GM12878 (cell line): ENCODE data around the gene TRERF1. TPM values are rescaled to one million over a fixed set of nuclear protein-coding genes. Genes with fewer than 3 reads are reported as not detected.

Experiments
- ATAC-seq: fragments of 200-7000 bp; cut with Tn5 transposase; 3 replicates; pipeline ENCODE4 v1.9.1; 2020; ENCODE audit warnings: mild to moderate bottlenecking, moderate library complexity
- BruUV-seq: library from RNA; stranded (reverse); fragments of 400-500 nt; replicated peaks from 2 replicates; lab custom pipeline; 2021; lab: Mats Ljungman, UMichigan
- CTCF ChIA-PET: fragments of 300-600 bp; sonication (Branson Sonifier 250); formaldehyde crosslinking; extraction: SDS; loops from one replicate; lab custom pipeline; 2021; ENCODE audit warnings: inconsistent platforms; lab: Yijun Ruan, JAX
- POLR2A ChIA-PET: fragments of 350-600 bp; formaldehyde crosslinking; extraction: SDS; loops from one replicate; lab custom pipeline; 2021; ENCODE audit warnings: inconsistent platforms; lab: Charles Lee
- RAD21 ChIA-PET: fragments of 300-600 bp; sonication (Branson Sonifier 250); formaldehyde crosslinking; loops from one replicate; lab custom pipeline; 2023; ENCODE audit warnings: antibody characterized with exemption; ENCODE audit not compliant: unreplicated experiment; lab: Charles Lee
- SMC1A ChIA-PET: fragments of 300-600 bp; sonication (Branson Sonifier 250); formaldehyde crosslinking; loops from one replicate; lab custom pipeline; 2023; ENCODE audit not compliant: unreplicated experiment, uncharacterized antibody; lab: Charles Lee
- DNase-seq: peaks from one replicate; pipeline ENCODE4 v3.0.0-alpha.2; 2011; ENCODE audit warnings: low read depth, low spot score
- FAIRE-seq: peaks from 3 replicates; lab custom pipeline; 2011; peaks lifted over from hg19 to GRCh38; lab: Jason Lieb, UNC
- H2AFZ ChIP-seq: 2 replicates; pipeline ENCODE4 v1.6.0; 2011; ENCODE audit warnings: low read depth, low read length, control low read depth; ENCODE audit not compliant: control insufficient read depth
- H3K27ac ChIP-seq: 2 replicates; pipeline ENCODE4 v1.5.1; 2011; ENCODE audit warnings: control low read depth; ENCODE audit not compliant: control insufficient read depth, insufficient read depth
- H3K27me3 ChIP-seq, 2 experiments: replicated peaks in 1 of 2; 2 replicates each; pipeline versions ENCODE4 v1.6.0 to v1.6.1; 2011; ENCODE audit warnings: low read length in 1 of 2; ENCODE audit not compliant: control insufficient read depth in 2 of 2, insufficient read depth in 2 of 2
- H3K36me3 ChIP-seq, 2 experiments: 2 replicates each; pipeline ENCODE4 v1.5.1; 2011; ENCODE audit warnings: low read length in 1 of 2; ENCODE audit not compliant: control insufficient read depth in 2 of 2, insufficient read depth in 2 of 2
- H3K4me1 ChIP-seq: 2 replicates; pipeline ENCODE4 v1.6.1; 2011; ENCODE audit warnings: mild to moderate bottlenecking, low read length, moderate library complexity, mixed read lengths; ENCODE audit not compliant: control insufficient read depth, insufficient read depth
- H3K4me2 ChIP-seq: 2 replicates; pipeline ENCODE4 v1.6.0; 2011; ENCODE audit warnings: control low read depth; ENCODE audit not compliant: control insufficient read depth, insufficient read depth
- H3K4me3 ChIP-seq: fragments of 200-600 bp; sonication (generic); 2 replicates; pipeline ENCODE4 v1.5.1; 2016
- H3K79me2 ChIP-seq: 2 replicates; pipeline ENCODE4 v1.6.0; 2011; ENCODE audit warnings: low read length; ENCODE audit not compliant: control insufficient read depth, insufficient read depth
- H3K9ac ChIP-seq: 2 replicates; pipeline ENCODE4 v1.8.0; 2011; ENCODE audit warnings: low read length, control low read depth, mixed read lengths; ENCODE audit not compliant: control insufficient read depth, insufficient read depth
- H3K9me3 ChIP-seq: replicated peaks from 3 replicates; pipeline ENCODE4 v1.5.1; 2011; ENCODE audit warnings: mild to moderate bottlenecking, low read length; ENCODE audit not compliant: control insufficient read depth, insufficient read depth
- H4K20me1 ChIP-seq: 2 replicates; pipeline ENCODE4 v1.6.0; 2011; ENCODE audit not compliant: control insufficient read depth, insufficient read depth
- CHD2 ChIP-seq: IDR thresholded peaks from 2 replicates; pipeline ENCODE4 v1.6.1; 2011; ENCODE audit warnings: low read depth, low read length, improper control_type of control experiment, borderline replicate concordance
- GABPA ChIP-seq: IDR thresholded peaks from 2 replicates; pipeline ENCODE4 v1.6.1; 2014; ENCODE audit warnings: antibody characterized with exemption, low read depth, mild to moderate bottlenecking, inconsistent platforms
- HDAC2 ChIP-seq: fragments of 200-600 bp; sonication (generic); IDR thresholded peaks from 2 replicates; pipeline ENCODE4 v1.6.1; 2017
- MTA3 ChIP-seq: IDR thresholded peaks from 2 replicates; pipeline ENCODE4 v1.6.1; 2012; ENCODE audit warnings: low read length, inconsistent platforms, borderline replicate concordance
- NFXL1 ChIP-seq: fragments of 450-650 bp; IDR thresholded peaks from 2 replicates; pipeline ENCODE4 v1.6.1; 2017; ENCODE audit warnings: antibody characterized with exemption, mild to moderate bottlenecking, borderline replicate concordance
- PAX8 ChIP-seq: fragments of 450-650 bp; IDR thresholded peaks from 2 replicates; pipeline ENCODE4 v1.6.1; 2017; ENCODE audit warnings: mild to moderate bottlenecking, moderate library complexity
- RUNX3 ChIP-seq: IDR thresholded peaks from 2 replicates; pipeline ENCODE4 v1.6.1; 2012; ENCODE audit warnings: low read length, inconsistent platforms
- ZBTB11 ChIP-seq: fragments of 450-650 bp; formaldehyde crosslinking; IDR thresholded peaks from 2 replicates; pipeline ENCODE4 v1.5.0; 2022; ENCODE audit warnings: mild to moderate bottlenecking, missing genetic modification characterization
- ZNF217 ChIP-seq: fragments of 450-650 bp; IDR thresholded peaks from 2 replicates; pipeline ENCODE4 v1.6.1; 2017; ENCODE audit warnings: antibody characterized with exemption, mild to moderate bottlenecking
- ZSCAN29 ChIP-seq: fragments of 450-650 bp; IDR thresholded peaks from 2 replicates; pipeline ENCODE4 v1.6.1; 2017; ENCODE audit warnings: mild to moderate bottlenecking, moderate library complexity
- WGBS: methylation state at CpG from one replicate; pipeline ENCODE4 v1.1.6; 2016; ENCODE audit warnings: low lambda C conversion rate; ENCODE audit not compliant: insufficient replicate concordance, insufficient coverage; ENCODE audit errors: missing lambda C conversion rate; 5-methylcytosine and 5-hydroxymethylcytosine counted together
- in situ Hi-C: fragments of 300-500 bp; cut with MboI; formaldehyde crosslinking; loops from 9 replicates; pipeline ENCODE4 v1.14.3; 2018; ENCODE audit warnings: mixed read lengths
- intact Hi-C: fragments of 100-400 bp; cut with micrococcal nuclease; formaldehyde crosslinking; loops from one replicate; pipeline ENCODE4 v1.14.2; 2022; ENCODE audit not compliant: unreplicated experiment
- polyA plus RNA-seq, 11 experiments: library from polyadenylated mRNA; depleted of rRNA in 4 of 11; unstranded in 6 of 11; stranded (reverse) in 5 of 11; fragments of >200 nt; fragmentation: Nextera tagmentation in 4 of 11; fragmentation: Illumina TruSeq in 1 of 11; extraction: Ambion mirVana in 4 of 11; extraction: Trizol in 1 of 11; gene quantifications; 1 replicate in 1 of 11; 2 replicates in 10 of 11; pipeline versions ENCODE4 v1.2.1 to v1.2.3, GENCODE V29; 2011 to 2016; ENCODE audit warnings: inconsistent platforms in 2 of 11, missing spikeins in 2 of 11, low read depth in 1 of 11
- total RNA-seq, 4 experiments: library from RNA; depleted of rRNA in 3 of 4; stranded (reverse); fragments of >200 nt in 3 of 4; fragmentation: Illumina TruSeq in 1 of 4; extraction: Trizol in 1 of 4; gene quantifications; 2 replicates each; pipeline versions ENCODE4 v1.2.1 to v1.2.3, GENCODE V29; 2013 to 2021
- TF ChIP-seq, protein P1 (sequence below): fragments of 450-650 bp; IDR thresholded peaks from 2 replicates; pipeline ENCODE4 v1.6.1; 2017; ENCODE audit warnings: mild to moderate bottlenecking, moderate library complexity
- TF ChIP-seq, protein P2 (sequence below): IDR thresholded peaks from 2 replicates; pipeline ENCODE4 v1.6.1; 2012; ENCODE audit warnings: mild to moderate bottlenecking, low read depth, low read length

Gene TRERF1
- total and polyA plus RNA-seq, 10 of the 15 experiments (the other 5 are each of a cell fraction or from before 2014, with no cell fraction given), result 2.2 to 19.4 (median 7.2) TPM

DNA sequence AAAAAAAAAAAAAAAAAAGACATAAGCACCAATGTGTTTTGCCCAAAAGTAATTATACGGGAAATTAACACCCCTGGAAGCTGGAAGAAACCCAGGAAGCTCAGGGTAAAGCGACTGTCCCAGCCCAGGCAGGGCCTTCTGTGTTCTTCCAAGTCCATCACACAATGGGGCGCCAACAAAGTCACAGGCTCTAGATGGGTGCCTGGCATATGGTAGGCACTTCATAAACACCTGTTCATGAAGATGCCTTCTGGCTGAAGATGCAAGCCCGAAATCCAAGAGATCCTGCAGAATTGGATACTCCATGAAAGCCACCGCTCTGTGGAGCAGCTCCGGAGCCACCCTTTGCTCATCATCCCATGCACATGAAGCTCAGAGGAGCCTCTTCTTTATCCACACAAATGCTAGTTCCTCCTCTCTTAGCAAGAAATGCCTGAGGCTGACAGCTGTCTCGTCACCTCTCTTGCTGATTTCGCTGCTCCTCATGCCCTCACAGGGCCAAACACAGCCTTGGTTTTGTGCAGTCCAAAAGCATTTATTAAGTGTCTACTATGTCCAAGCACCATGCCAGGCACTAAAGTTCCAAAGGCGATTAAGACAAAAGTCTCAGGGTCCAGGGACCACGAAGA is 76.6 kb downstream of the TRERF1 start:
- no TSS peak for BruUV-seq
- POLR2A ChIA-PET, result interaction anchor here (1.2 to 1.6 kb wide), 2 partner anchors 13 to 14 kb away, joined by 3 read pairs; no protein-coding TSS in a partner anchor
- RAD21 ChIA-PET, result interaction anchor here (0.7 to 1.8 kb wide), 6 partner anchors 16 to 187 kb away, joined by 3 to 7 read pairs (median 3); no protein-coding TSS in a partner anchor
- TF ChIP-seq HDAC2, result no peak
- TF ChIP-seq ZNF217, result no peak
- TF ChIP-seq NFXL1, result no peak
- TF ChIP-seq ZSCAN29, result no peak
- TF ChIP-seq MTA3, result no peak
- no peak for TF ChIP-seq GABPA
- TF ChIP-seq, protein P1, sequence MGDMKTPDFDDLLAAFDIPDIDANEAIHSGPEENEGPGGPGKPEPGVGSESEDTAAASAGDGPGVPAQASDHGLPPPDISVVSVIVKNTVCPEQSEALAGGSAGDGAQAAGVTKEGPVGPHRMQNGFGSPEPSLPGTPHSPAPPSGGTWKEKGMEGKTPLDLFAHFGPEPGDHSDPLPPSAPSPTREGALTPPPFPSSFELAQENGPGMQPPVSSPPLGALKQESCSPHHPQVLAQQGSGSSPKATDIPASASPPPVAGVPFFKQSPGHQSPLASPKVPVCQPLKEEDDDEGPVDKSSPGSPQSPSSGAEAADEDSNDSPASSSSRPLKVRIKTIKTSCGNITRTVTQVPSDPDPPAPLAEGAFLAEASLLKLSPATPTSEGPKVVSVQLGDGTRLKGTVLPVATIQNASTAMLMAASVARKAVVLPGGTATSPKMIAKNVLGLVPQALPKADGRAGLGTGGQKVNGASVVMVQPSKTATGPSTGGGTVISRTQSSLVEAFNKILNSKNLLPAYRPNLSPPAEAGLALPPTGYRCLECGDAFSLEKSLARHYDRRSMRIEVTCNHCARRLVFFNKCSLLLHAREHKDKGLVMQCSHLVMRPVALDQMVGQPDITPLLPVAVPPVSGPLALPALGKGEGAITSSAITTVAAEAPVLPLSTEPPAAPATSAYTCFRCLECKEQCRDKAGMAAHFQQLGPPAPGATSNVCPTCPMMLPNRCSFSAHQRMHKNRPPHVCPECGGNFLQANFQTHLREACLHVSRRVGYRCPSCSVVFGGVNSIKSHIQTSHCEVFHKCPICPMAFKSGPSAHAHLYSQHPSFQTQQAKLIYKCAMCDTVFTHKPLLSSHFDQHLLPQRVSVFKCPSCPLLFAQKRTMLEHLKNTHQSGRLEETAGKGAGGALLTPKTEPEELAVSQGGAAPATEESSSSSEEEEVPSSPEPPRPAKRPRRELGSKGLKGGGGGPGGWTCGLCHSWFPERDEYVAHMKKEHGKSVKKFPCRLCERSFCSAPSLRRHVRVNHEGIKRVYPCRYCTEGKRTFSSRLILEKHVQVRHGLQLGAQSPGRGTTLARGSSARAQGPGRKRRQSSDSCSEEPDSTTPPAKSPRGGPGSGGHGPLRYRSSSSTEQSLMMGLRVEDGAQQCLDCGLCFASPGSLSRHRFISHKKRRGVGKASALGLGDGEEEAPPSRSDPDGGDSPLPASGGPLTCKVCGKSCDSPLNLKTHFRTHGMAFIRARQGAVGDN, result no peak
- no peak for TF ChIP-seq PAX8
- TF ChIP-seq, protein P2, sequence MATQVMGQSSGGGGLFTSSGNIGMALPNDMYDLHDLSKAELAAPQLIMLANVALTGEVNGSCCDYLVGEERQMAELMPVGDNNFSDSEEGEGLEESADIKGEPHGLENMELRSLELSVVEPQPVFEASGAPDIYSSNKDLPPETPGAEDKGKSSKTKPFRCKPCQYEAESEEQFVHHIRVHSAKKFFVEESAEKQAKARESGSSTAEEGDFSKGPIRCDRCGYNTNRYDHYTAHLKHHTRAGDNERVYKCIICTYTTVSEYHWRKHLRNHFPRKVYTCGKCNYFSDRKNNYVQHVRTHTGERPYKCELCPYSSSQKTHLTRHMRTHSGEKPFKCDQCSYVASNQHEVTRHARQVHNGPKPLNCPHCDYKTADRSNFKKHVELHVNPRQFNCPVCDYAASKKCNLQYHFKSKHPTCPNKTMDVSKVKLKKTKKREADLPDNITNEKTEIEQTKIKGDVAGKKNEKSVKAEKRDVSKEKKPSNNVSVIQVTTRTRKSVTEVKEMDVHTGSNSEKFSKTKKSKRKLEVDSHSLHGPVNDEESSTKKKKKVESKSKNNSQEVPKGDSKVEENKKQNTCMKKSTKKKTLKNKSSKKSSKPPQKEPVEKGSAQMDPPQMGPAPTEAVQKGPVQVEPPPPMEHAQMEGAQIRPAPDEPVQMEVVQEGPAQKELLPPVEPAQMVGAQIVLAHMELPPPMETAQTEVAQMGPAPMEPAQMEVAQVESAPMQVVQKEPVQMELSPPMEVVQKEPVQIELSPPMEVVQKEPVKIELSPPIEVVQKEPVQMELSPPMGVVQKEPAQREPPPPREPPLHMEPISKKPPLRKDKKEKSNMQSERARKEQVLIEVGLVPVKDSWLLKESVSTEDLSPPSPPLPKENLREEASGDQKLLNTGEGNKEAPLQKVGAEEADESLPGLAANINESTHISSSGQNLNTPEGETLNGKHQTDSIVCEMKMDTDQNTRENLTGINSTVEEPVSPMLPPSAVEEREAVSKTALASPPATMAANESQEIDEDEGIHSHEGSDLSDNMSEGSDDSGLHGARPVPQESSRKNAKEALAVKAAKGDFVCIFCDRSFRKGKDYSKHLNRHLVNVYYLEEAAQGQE, result no peak
- no peak for TF ChIP-seq RUNX3
- no peak for TF ChIP-seq CHD2
- TF ChIP-seq ZBTB11 (CRISPR knock-in tag), result no peak

More for the DNA sequence above, 76.6 kb downstream of the TRERF1 start:
- Histone ChIP-seq H3K4me3 (no peak overlapping the region), H3K4me2 (no peak overlapping the region), H4K20me1 (no peaks in the 10 kb centered on the region), H3K27ac (no peak overlapping the region), H3K9me3 (no peaks in the 10 kb centered on the region), H3K79me2 (peaks cover 5% of the 10 kb centered on the region), H3K9ac (no peak overlapping the region), H2AFZ (no peak overlapping the region), H3K4me1 (peaks cover 45% of the 10 kb centered on the region), H3K36me3 (no peaks in the 10 kb centered on the region), H3K27me3 (no peaks in the 10 kb centered on the region)
- intact Hi-C loops, result no loop called here
- in situ Hi-C loops, result no loop called here
- CTCF ChIA-PET, result interaction anchor here (1.1 to 1.2 kb wide), 2 partner anchors 12 to 17 kb away, joined by 3 read pairs; no protein-coding TSS in a partner anchor
- SMC1A ChIA-PET, result interaction anchor here (1.1 to 5.0 kb wide), 3 partner anchors 14 to 179 kb away, joined by 3 to 40 read pairs (median 8); no protein-coding TSS in a partner anchor
- ATAC-seq (no peak), DNase-seq (no peak), FAIRE-seq (no peak)
- 61% methylated on average over 10 of the region's 10 CpGs for WGBS
